Islet precursor cell (in vitro differentiated cells): ENCODE results near the gene TMC4.
"Not testable (repeated sequence)": the region's sequence is repeated elsewhere in the genome, so short reads cannot be mapped to it uniquely, and the experiment has no call there.

Experiments
- DNase-seq: peaks from one replicate; pipeline ENCODE4 v3.0.0-alpha.2; 2018

Gene TMC4

DNA sequence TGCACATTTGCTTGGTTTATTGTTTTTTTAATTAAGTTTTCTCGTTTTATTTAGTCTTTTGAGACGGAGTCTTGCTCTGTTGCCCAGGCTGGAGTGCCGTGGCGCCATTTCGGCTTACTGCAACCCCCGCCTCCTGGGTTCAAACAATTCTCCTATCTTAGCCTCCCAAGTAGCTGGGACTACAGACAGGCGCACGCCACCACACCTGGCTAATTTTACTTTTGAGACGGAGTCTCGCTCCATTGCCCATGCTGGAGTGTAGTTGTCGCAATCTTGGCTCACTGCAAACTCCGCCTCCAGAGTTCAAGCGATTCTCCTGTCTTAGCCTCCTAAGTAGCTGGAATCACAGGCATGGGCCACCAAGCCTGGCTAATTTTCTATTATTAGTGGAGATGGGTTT is 29.0 kb upstream of the TMC4 start:
- peak; percentile 52 for DNase-seq

DNA sequence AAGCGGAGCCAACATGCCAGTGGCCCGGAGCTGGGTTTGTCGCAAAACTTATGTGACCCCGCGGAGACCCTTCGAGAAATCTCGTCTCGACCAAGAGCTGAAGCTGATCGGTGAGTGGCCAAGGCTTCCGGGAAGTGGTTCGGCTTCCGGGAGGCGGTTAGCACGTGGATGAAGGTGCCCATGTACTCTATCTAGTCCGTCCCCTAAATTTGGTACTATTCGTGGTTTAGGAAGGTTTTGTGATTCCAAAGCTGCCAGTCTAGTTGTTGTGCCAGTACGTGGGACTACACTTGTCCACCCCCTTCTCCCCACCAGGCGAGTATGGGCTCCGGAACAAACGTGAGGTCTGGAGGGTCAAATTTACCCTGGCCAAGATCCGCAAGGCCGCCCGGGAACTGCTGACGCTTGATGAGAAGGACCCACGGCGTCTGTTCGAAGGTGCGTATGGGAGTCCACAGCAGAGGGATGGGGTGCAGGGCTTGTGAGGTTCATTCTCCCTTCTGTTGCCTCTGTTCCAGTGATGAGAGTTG is 28.3 kb upstream of the TMC4 start:
- DNase-seq: peak; percentile 32

DNA sequence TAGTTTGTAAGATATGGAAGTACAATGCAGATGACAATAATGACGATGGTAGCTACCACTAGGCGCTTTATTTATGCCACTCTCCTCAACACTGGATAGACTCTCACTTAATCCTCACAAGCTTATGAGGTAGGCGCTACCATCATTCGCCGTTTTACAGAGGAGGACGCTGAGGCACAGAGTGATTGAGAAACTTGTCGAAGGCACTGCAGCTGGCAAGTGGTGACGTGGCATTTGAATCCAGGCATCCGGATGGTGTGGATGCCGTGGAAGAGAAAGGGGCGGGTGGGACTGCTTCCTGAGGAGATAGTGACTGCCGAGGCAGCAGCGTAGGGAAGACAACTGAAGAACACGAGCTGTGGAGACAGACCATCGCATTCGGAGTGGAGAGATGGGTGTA is 26.4 kb upstream of the TMC4 start:
- DNase-seq: peak; percentile 39

DNA sequence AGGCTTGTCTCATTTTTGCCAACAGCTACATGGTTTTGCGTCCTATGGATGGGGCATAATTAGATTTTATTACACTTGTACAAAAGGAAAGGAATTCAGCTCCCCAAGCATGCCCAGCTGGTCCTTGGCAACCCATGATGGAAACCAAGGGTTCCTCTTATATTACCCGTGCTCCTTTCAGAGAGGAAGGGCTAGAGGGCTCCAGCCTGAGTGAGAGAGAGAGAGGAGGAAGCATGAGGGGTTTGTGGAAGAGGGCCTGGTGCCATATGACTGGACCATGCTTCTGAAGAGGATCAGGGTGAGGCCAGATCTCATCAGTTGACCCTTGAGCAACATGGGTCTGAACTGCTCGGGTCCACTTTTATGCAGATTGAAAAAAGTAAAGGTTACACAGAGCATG is 24.2 kb upstream of the TMC4 start:
- DNase-seq: no peak

DNA sequence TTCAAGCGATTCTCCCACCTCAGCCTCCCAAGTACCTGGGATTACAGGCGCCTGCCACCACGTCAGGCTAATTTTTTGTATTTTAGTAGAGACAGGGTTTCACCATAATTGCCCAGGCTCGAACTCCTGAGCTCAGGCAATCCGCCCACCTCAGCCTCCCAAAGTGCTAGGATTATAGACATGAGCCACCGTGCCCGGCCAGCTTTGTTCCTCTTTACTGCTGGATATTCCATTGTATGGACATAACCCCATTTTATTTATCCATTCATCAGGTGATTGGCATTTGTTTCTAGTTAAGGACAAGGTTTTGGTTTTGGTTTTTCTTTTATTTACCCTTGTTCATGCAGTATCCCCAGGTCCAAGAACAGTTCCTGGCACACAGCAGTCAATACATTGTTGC is 23.6 kb upstream of the TMC4 start:
- DNase-seq: no peak

DNA sequence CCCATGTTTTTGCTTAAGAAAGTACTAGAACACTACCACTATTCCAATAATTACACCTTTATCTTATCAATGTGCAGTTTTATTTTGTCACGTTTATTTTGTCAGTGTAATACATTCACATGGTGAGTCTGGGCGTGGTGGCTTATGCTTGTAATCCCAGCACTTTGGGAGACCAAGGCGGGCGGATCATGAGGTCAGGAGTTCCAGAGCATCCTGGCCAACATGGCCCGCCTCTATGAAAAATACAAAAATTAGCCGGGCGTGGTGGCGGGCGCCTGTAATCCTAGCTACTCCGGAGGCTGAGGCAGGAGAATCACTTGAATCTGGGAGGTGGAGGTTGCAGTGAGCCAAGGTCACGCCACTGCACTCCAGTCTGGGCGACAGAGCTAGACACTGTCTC is 21.5 kb upstream of the TMC4 start:
- not testable (repeated sequence) for DNase-seq

DNA sequence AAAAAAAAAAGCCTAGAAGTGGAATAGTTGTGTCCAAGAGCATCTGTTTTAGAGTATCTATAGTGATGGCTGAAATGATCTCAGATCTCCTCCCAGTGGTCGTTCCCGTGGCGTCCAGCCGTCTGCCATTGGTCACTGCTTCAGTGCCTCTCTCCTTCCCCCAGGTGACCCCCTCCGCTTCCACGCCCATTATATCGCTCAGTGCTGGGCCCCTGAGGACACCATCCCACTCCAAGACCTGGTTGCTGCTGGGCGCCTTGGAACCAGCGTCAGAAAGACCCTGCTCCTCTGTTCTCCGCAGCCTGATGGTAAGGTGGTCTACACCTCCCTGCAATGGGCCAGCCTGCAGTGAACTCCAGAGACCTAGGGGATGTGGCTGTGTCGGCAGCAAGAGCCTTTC is 20.1 kb upstream of the TMC4 start:
- DNase-seq: no peak

DNA sequence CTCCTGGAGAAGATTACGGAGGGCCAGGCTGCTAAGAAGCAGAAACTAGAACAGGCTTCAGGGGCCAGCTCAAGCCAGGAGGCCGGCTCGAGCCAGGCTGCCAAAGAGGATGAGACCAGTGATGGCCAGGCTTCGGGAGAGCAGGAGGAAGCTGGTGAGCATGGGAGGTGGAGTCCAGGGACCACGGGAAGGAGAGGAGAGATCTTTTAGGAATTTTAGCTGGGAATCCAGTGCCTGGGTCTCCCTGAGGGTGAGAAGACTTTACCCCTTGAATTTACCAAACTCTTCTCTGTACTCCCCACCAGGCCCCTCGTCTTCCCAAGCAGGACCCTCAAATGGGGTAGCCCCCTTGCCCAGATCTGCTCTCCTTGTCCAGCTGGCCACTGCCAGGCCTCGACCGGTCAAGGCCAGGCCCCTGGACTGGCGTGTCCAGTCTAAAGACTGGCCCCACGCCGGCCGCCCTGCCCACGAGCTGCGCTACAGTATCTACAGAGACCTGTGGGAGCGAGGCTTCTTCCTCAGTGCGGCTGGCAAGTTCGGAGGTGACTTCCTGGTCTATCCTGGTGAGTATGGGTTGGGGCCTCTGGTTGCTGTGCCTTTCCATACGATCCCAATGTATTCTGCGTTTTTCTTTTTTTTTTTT is 19.0 kb upstream of the TMC4 start:
- DNase-seq: no peak

DNA sequence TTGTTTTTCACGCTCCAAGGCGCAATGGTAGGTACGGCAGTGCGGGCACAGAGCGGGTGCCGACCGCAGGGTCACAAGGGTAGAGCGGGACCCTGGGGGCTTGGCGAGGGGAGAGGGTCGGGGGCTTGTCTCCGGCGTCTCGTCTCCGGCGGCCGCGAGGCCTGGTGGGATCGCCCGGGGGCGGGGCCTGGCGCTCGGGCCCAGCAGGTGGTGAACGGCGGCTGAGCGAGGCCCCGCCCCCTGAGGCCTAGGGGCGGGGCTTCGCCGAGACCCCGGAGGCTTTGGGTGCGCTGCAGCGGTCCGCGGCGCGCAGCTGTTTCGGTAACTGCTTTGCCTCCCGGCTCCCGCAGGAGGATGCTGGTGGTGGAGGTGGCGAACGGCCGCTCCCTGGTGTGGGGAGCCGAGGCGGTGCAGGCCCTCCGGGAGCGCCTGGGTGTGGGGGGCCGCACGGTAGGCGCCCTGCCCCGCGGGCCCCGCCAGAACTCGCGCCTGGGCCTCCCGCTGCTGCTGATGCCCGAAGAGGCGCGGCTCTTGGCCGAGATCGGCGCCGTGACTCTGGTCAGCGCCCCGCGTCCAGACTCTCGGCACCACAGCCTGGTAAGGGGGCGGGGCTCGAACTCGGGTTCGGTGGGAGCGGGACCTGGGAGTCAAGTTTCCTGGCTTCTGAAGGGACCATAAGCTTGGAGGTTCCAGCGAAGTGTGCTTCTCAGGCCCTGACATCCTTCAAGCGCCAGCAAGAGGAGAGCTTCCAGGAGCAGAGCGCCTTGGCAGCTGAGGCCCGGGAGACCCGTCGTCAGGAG is 18.3 kb upstream of the TMC4 start, which contains the start of gene TSEN34:
Gene TSEN34 (plus strand): TSS at position 298 of the 800 bp plus-strand sequence. CDS start 57 bp downstream, at position 355.
- DNase-seq: peak; percentile 92

DNA sequence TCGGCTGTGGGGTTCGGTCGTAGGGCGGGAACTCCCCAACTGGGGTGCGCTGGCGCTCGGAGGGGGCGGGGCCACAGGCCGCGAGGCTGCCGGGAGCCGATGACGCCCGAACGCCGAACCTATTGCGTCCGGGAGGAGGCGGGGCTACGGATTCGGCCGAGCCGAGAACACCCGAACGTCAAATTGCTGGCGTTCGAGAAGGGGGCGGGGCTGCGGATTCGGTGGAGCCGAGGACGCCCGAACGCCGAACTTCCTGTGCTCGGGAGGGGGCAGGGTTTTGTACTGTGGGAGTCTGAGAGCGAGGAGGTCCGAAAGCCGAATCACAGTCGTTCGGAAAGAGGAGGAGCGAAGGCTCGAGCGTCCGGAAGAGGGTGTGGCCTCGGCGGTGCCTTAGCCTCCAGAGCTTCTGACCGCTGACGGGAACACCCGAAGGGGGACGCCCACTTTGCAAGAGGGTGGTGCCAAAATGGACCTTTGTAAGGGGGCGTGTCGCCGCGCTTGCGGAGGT is 17.6 kb upstream of the TMC4 start:
- DNase-seq: peak; percentile 100

DNA sequence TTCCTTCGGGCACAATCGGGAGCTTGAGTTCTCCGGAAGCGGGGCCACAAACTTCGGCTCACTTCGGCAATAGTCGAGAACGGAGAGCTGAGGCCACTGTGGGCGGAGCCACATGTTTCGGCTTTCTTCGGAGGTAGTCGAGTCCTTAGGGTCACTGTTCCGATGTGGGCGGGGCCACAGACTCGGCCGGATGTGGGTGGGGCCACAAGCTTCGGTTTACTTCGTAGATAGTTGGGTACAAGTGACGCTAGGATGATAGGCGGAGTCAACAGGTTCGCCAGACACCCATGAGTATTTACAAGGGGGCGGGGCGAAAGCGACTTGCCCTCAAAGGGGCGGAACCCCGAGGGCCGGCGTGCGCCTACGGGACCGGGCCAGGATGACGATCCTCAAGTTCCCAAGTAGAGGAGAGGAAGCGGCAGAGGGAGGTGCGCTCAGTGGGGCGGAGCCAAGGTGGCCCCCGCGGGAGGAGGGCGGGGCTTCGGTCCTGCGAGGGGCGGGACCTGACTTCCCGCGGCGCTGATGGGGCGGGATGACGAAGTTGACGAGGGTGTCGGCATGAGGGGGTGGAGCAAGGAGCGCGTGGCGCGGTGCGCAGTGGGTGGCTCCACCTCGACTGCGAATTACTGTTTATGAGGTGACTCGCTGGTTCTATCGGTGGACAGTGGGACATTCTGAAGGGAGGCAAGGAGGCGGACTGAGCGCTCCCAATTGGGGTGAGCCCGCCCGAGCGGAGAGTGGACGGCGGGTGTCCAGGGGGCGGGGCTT is 17.0 kb upstream of the TMC4 start:
- peak; percentile 100 for DNase-seq

DNA sequence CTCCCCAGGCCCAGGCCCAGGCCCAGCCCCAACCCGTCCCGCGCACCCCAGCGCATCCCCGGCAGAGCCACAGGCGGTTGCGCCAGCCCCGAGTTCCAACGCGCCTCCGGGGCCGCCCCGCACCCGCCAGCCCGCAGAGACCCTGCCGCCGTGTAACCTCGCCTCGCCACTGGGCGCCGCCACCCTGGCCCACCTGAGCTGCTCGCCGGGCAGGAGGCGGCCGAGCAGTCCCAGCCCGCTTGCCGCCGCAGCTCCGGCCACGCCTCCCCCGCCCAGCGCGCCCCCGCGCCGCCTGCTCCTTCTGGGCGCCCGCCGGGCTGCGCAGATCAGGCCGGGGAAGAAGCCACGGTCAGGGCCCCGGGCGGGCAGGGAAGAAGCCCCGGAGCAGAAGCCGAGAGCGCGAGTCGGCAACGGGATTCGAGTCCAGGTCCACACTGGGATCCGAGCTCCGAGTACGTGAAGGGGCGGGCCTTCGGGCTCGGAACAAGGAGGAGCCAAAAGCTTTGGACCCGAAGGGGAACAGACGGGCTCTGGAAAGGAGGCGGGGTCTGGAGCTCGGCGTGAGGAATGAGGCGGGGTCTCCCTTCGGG is 16.3 kb upstream of the TMC4 start, which contains the start of gene MBOAT7:
Gene MBOAT7 (minus strand): TSS at position 436 of the 590 bp plus-strand sequence. CDS start 1,072 bp downstream, outside the sequence.
- DNase-seq: no peak

DNA sequence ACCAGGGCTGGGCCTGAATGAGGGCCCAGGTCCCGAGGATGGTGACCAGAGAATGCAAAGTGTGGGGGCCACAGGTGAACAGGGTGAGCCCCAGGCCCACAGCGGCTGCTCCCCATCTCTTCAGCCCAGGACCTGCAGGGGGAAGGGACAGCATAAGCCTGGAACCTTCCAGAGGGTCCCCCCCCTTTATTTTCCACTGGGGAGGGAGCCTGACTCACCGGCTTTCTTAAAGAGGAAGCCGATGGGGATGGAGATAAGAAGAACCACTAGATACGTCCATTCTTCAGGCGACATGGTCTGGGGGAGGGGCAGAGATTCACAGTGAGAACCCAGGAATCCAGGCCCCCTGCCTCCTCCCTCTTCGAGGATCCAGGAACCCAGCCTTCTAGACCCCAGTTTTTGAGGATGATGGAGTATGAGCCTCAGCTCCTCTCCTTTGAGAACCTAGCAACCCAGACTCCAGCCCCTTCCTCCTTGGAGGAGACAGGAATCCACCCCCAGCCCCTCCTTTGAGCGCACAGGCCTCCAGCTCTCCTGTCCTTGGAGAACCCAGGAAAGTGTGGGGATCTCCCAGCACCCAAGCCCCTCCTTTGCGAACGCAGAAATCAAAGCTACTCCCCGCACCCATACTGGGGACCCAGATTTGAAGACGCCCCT is 15.4 kb upstream of the TMC4 start:
- peak; percentile 67 for DNase-seq

DNA sequence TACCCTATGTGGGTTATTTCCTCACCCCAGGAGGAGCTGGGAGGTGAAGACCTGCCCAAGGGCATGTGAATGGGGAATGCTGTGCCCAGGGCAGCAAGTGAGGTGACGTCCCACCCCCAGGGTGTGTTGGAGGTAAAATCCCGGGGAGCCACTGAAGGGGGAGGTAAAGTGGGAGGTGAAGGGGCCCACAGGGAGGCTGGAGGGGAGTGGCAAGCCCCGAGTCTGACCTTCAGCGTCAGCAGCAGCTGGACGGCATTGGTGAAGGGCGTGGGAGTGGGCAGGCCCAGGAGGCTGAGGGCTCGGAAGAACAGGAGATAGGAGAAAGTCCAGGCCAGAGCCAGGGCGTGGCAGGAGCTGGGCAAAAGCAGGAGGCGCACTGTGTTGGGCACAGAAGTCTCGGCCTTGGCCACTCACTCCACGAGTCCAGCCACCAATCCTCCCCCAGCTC is 14.0 kb upstream of the TMC4 start:
- no peak for DNase-seq

DNA sequence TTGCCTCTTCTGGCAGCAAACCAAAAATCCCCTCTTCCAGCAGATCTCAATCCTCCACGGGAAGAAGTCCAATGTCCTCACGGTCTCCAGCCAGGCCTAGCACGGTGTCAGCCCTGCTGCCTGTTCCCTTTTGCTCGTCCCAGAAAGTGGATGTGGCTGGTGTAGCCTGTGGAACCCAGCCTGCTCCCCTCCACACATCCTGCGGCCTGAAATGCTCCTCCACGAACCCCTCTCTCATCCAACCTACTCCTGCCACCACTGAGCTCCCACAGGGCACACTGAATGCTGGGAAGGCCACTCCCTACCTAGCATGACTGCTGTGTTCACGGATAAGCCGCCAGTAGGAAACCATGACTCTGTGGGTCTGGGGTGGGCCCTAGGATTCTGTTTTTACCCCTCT is 13.4 kb upstream of the TMC4 start:
- DNase-seq: no peak

DNA sequence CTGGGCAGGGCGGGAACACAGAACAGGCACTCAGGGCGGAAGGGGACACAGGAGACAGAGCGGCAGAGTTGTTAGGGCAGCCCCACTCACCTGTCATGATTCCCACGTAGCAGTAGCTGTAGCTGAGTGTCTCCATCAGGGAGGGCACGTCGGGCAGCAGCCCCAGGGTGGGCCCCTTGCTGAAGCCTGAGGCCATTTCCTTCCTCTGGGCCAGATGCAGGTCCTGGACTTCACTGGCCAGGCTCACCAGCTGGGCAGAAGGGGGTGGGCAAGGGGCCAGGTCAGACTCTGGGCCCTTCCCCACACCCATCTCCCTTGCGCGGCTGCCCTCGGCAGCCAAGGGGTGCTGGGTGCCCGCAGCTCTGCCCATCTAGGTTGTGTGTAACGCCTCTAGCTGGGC is 10.5 kb upstream of the TMC4 start:
- no peak for DNase-seq

DNA sequence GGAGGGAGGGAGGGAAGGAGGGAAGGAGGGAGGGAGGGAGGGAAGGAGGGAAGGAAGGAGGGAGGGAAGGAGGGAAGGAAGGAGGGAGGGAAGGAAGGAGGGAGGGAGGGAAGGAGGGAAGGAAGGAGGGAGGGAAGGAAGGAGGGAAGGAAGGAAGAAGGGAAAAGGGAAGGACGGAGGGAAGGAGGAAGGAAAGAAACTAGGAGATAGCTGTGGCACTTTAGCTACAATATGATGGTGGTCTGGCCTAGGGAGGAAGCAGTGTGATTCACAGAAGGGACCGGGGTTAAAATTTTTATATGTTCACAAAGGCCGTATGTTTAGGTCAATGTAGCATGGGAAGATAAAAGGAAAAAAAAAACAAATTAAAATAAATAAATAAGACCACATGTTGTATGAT is 8.9 kb upstream of the TMC4 start:
- not testable (repeated sequence) for DNase-seq

DNA sequence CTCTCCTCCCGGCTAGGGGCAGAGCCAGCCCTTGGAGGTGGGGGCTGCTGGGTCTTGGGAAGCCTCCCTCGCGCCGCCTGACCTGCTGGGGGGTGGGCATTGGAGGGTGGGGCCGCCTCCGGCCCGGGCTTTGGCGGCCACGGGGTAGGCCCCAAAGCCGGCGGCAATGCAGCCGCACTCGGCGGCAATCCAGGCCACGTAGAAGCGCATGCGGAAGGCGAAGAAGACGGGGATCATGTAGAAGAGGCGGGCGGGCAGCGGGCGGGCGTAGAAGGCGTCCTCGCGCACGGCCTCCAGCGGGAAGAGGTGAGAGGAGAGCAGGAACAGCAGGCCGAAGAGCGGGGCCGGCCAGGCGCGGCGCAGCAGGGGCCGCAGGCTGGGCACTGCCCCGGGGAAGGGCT is 7.7 kb upstream of the TMC4 start:
- DNase-seq: no peak

DNA sequence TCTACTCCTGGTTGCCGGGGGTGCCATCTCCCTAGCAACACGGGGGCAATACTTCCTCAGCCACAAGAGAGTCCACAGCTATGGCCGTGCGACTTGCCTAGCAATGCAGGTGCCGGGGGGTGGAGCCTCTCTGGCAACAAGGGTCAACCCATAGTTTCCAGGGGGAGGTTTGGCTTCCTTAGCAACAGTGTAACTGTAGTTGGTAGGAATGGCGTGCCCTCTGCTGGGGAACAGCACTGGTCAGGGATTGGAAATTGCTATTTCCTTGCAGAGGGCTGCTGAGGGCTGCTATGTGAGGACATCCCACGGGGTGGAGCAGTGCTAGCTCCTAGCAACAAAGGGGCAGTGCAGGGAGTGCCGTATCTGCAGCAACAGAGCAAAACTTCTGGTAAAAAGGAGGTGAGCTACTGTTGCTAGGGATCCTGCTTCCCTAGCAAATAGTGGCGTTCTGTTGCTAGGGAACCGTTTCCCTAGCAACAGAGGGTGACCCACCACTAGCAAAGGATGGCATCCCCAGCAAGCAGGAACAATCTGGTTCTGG is 7.0 kb upstream of the TMC4 start:
- DNase-seq: peak; percentile 94

DNA sequence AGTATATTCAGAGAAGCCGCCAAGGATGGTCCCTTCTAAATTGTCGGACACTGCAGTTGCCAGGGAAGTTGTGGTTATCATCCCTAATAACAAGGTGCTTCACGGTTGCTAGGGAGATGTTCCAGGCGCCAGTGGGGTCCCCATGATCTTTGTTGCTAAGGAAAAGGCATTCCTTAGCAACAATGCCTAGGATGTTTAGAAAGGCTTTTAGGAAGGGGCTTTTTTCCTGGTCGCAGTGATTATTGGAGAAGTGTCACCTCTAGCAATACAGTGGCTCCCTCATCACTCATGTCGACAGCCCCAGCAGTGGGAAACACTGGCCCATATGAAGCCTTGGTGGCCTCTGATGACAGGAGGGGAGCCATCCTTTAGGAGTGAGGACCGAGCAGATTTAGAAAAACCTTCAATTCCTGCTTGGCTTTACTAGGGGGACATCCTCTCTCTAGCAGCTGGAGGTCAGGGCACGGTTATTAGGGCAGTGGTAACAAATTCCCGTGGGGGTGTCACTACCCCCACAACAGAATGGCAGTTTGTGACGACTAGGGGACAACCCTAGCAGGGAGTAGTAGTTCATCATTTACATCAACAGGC is 6.4 kb upstream of the TMC4 start:
- DNase-seq: no peak

DNA sequence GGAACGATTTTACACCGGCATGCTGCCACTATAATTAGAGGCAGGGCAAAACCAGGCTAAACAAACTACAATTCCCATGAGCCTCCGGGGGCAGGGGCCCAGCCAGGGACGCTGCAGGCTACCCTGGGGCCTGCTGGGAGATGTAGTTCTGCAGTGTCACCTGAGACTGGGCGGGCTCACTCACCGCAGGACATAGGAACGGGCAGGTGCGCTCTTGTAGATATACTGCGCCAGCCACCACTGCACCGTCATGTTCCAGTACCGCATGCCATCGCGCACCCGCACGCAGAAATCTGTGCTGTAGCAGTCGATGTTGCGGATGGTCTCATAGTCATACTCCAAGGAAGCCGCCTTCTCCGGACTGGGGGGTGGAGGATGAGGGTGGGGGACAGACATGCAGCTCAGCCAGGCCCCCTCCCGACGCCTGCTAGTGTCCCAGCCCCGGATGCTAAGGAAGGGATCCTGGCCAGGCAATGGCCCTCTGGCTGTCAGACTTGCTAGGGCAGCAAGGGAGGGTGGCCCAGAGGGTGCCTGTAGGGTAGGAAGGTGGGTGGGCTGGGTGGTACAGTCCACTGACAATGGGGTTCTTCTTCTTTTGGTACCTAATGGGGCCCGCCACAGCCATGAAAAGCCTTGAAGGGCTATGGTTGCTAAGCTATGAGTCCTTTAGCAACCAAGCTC is 5.8 kb upstream of the TMC4 start:
- no peak for DNase-seq
